SK-N-SH (cell line): ENCODE measurements around the gene KRT35. TPM values are rescaled to one million over a fixed set of nuclear protein-coding genes. Genes with fewer than 3 reads are reported as not detected.

Experiments
- CTCF ChIA-PET: fragments of 300-600, 350-600 bp; formaldehyde crosslinking; extraction: SDS; loops from one replicate; lab custom pipeline; 2021; lab: Yijun Ruan, JAX
- POLR2A ChIA-PET: fragments of 350-600 bp; sonication (Branson Sonifier 250); formaldehyde crosslinking; extraction: SDS; loops from one replicate; lab custom pipeline; 2020; ENCODE audit warnings: antibody characterized with exemption, inconsistent platforms; lab: Yijun Ruan, JAX
- DNase-seq: peaks from one replicate; pipeline ENCODE4 v3.0.0; 2012
- H2AFZ ChIP-seq: fragments of 200-600 bp; sonication (generic); 2 replicates; pipeline ENCODE4 v1.8.1; 2016; ENCODE audit warnings: antibody characterized with exemption, mild to moderate bottlenecking, low read depth
- H3F3A ChIP-seq: fragments of 200-600 bp; sonication (generic); replicated peaks from 2 replicates; pipeline ENCODE3; 2016; ENCODE audit warnings: antibody characterized with exemption, mild to moderate bottlenecking; ENCODE audit not compliant: insufficient read depth
- H3K27ac ChIP-seq, 2 experiments: fragments of 200-500 bp in 1 of 2; fragments of 200-600 bp in 1 of 2; sonication (Bioruptor generic) in 1 of 2; sonication (generic), shearing (Covaris generic) in 1 of 2; 2 replicates each; pipeline versions ENCODE4 v1.5.1 to v1.6.1; 2014 to 2016; ENCODE audit warnings: low read depth in 2 of 2, inconsistent platforms in 1 of 2, low read length in 1 of 2, mild to moderate bottlenecking in 1 of 2, mixed read lengths in 1 of 2
- H3K27me3 ChIP-seq: fragments of 200-600 bp; sonication (generic), shearing (Covaris generic); 2 replicates; pipeline ENCODE4 v1.6.1; 2016; ENCODE audit warnings: mixed run types; ENCODE audit not compliant: insufficient read depth
- H3K36me3 ChIP-seq, 2 experiments: fragments of 200-500 bp in 1 of 2; fragments of 200-600 bp in 1 of 2; sonication (Bioruptor generic) in 1 of 2; sonication (generic) in 1 of 2; replicated peaks in 1 of 2; 2 replicates each; pipeline versions ENCODE3 to v1.5.1; 2014 to 2016; ENCODE audit warnings: low read length in 1 of 2, mild to moderate bottlenecking in 1 of 2; ENCODE audit not compliant: insufficient read depth in 2 of 2, control insufficient read depth in 1 of 2
- H3K4me1 ChIP-seq, 2 experiments: fragments of 200-500 bp in 1 of 2; fragments of 200-600 bp in 1 of 2; sonication (Bioruptor generic) in 1 of 2; sonication (generic), shearing (Covaris generic) in 1 of 2; 2 replicates each; pipeline versions ENCODE4 v1.5.1 to v1.6.1; 2014 to 2016; ENCODE audit warnings: low read depth in 1 of 2, low read length in 1 of 2, mixed run types in 1 of 2; ENCODE audit not compliant: insufficient read depth in 2 of 2, control insufficient read depth in 1 of 2
- H3K4me2 ChIP-seq: fragments of 200-600 bp; sonication (generic), shearing (Covaris generic); 2 replicates; pipeline ENCODE4 v1.6.1; 2017; ENCODE audit warnings: mixed run types
- H3K4me3 ChIP-seq, 2 experiments: fragments of 200-500 bp in 1 of 2; fragments of 200-600 bp in 1 of 2; sonication (Bioruptor generic) in 1 of 2; sonication (generic), shearing (Covaris generic) in 1 of 2; 2 replicates each; pipeline versions ENCODE4 v1.5.1 to v1.8.1; 2014 to 2016; ENCODE audit warnings: low read depth in 2 of 2, inconsistent platforms in 1 of 2, low read length in 1 of 2, mild to moderate bottlenecking in 1 of 2, mixed read lengths in 1 of 2, moderate library complexity in 1 of 2
- H3K79me2 ChIP-seq: fragments of 200-600 bp; sonication (generic); 2 replicates; pipeline ENCODE4 v1.8.1; 2017; ENCODE audit warnings: mild to moderate bottlenecking; ENCODE audit not compliant: insufficient read depth
- H3K9ac ChIP-seq: fragments of 200-600 bp; sonication (generic); 2 replicates; pipeline ENCODE4 v1.6.1; 2017; ENCODE audit warnings: mixed run types
- H3K9me2 ChIP-seq: fragments of 200-600 bp; sonication (generic); 2 replicates; pipeline ENCODE4 v1.6.1; 2017; ENCODE audit warnings: mixed run types
- H3K9me3 ChIP-seq: fragments of 200-600 bp; sonication (generic); 2 replicates; pipeline ENCODE4 v1.6.1; 2017; ENCODE audit warnings: mixed run types, mild to moderate bottlenecking, moderate library complexity
- H4K20me1 ChIP-seq: fragments of 200-600 bp; sonication (generic); 2 replicates; pipeline ENCODE4 v1.6.1; 2017; ENCODE audit warnings: mild to moderate bottlenecking, mixed run types; ENCODE audit not compliant: insufficient read depth
- CTCF ChIP-seq: fragments of 200-600 bp; sonication (generic); IDR thresholded peaks from 2 replicates; pipeline ENCODE4 v1.6.1; 2017; ENCODE audit warnings: antibody characterized with exemption, mild to moderate bottlenecking, moderate library complexity
- ELF1 ChIP-seq: IDR thresholded peaks from 2 replicates; pipeline ENCODE4 v1.4.0; 2012
- FOSL2 ChIP-seq: IDR thresholded peaks from 2 replicates; pipeline ENCODE4 v1.4.0; 2012; ENCODE audit warnings: low read depth, mild to moderate bottlenecking, moderate library complexity, borderline replicate concordance
- GATA2 ChIP-seq: sonication (generic); formaldehyde crosslinking; IDR thresholded peaks from 2 replicates; pipeline ENCODE4 v1.5.0; 2020; ENCODE audit warnings: mild to moderate bottlenecking, missing genetic modification reagents
- MEF2A ChIP-seq: IDR thresholded peaks from 2 replicates; pipeline ENCODE4 v1.4.0; 2012; ENCODE audit warnings: low read depth, borderline replicate concordance
- NFIC ChIP-seq: IDR thresholded peaks from 2 replicates; pipeline ENCODE4 v1.4.0; 2012; ENCODE audit warnings: borderline replicate concordance
- RCOR1 ChIP-seq: fragments of 150-350 bp; IDR thresholded peaks from 2 replicates; pipeline ENCODE4 v1.6.1; 2017; ENCODE audit warnings: antibody characterized with exemption, low read length
- SIN3A ChIP-seq: IDR thresholded peaks from 2 replicates; pipeline ENCODE4 v1.6.1; 2012; ENCODE audit warnings: low read depth, mild to moderate bottlenecking, low read length, moderate library complexity, borderline replicate concordance
- TAF1 ChIP-seq: IDR thresholded peaks from 2 replicates; pipeline ENCODE4 v1.6.1; 2012; ENCODE audit warnings: low read depth, mild to moderate bottlenecking, low read length, moderate library complexity, borderline replicate concordance
- TEAD4 ChIP-seq: IDR thresholded peaks from 2 replicates; pipeline ENCODE4 v1.4.0; 2012; ENCODE audit warnings: mild to moderate bottlenecking, borderline replicate concordance; ENCODE audit not compliant: insufficient read depth
- WGBS: methylation state at CpG from one replicate; pipeline ENCODE4 v1.1.6; 2017; ENCODE audit warnings: low lambda C conversion rate; 5-methylcytosine and 5-hydroxymethylcytosine counted together
- polyA plus RNA-seq, 3 experiments: library from polyadenylated mRNA; depleted of rRNA; stranded (reverse); fragments of >200 nt; gene quantifications; 2 replicates each; pipeline ENCODE4 v1.2.3, GENCODE V29; 2012
- TF ChIP-seq, protein P1 (sequence below): IDR thresholded peaks from 2 replicates; pipeline ENCODE4; 2012
- TF ChIP-seq, protein P2 (sequence below): fragments of 150-350 bp; IDR thresholded peaks from 2 replicates; pipeline ENCODE4 v1.6.1; 2016; ENCODE audit warnings: mild to moderate bottlenecking, low read depth, low read length
- TF ChIP-seq, protein P3 (sequence below): IDR thresholded peaks from 2 replicates; pipeline ENCODE4 v1.6.1; 2012; ENCODE audit warnings: mild to moderate bottlenecking, low read depth, low read length, moderate library complexity

Gene KRT35
- polyA plus RNA-seq, 1 of the 3 experiments (the other 2 are of a cell fraction): not detected

GRCh38 chr17:41507315-41507880 is 26.4 kb upstream of the KRT35 start (continued):
- no peak for TF ChIP-seq CTCF
- TF ChIP-seq NFIC: no peak
- no peak for TF ChIP-seq TAF1
- TF ChIP-seq FOSL2: no peak
- no peak for TF ChIP-seq MEF2A
- TF ChIP-seq GATA2: no peak
- TF ChIP-seq, protein P1, sequence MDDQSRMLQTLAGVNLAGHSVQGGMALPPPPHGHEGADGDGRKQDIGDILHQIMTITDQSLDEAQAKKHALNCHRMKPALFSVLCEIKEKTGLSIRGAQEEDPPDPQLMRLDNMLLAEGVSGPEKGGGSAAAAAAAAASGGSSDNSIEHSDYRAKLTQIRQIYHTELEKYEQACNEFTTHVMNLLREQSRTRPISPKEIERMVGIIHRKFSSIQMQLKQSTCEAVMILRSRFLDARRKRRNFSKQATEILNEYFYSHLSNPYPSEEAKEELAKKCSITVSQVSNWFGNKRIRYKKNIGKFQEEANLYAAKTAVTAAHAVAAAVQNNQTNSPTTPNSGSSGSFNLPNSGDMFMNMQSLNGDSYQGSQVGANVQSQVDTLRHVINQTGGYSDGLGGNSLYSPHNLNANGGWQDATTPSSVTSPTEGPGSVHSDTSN: no peak
- no peak for TF ChIP-seq SIN3A
- no peak for TF ChIP-seq ELF1

DNA sequence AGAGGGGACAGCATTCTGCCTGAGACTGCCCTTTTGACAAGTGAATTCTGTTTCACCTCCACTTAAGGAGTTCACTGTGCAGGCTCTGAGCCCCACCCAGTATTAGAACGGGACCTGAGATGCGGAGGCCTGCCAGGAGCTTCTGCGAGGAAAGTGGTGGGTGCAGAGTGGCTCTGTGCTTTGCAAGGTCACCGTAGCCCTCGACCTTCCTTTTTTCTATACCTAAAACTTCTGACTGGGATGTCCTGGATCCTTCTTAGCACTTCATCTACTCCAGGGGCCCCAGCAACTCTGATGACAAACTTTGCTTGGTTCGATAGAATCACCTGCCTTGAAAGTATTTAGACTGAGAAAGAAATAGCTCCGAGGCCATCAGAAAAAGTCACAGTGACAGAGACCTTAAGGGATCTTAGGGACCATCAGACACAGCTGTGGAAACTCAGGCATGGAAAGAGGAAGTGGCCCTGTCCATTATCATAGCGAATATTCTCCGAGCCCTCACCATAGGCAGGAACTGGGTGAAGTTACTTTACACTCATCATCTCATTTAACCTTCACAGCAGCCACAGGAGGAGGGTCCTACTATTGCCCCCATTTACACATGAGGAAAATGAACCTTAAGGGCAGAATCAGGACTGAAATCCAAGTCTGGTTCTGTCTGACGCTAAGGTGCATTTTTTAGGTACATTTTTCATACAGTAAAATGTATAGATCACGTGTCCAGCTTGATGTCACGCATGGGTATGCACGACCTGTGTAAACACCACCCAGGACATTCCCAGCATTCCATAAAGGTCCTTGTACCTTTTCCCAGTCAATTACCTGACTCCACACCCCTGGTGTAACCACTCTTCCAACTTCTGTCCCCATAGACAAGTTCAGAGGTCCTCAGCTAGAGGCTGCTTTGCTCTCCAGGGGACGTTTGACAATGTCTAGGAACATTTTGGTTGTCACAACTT is 25.1 kb upstream of the KRT35 start:
- ChIA-PET POLR2A (no interaction called here), CTCF (interaction anchor here (0.6 to 6.3 kb wide), 4 partner anchors 43 to 371 kb away, joined by 3 to 48 read pairs (median 4); no protein-coding TSS in a partner anchor)
- DNase-seq: no peak
- no peak overlapping the region for H3K4me2 ChIP-seq
- no peak overlapping the region for H3K4me3 ChIP-seq
- no peak overlapping the region for H3K9ac ChIP-seq
- no peaks in the 10 kb centered on the region for H3K9me2 ChIP-seq
- H3F3A ChIP-seq: peaks cover 4% of the 10 kb centered on the region
- H3K36me3 ChIP-seq: no peaks in the 10 kb centered on the region
- 83% methylated on average over 14 of the region's 14 CpGs for WGBS
- no peaks in the 10 kb centered on the region for H3K79me2 ChIP-seq
- H4K20me1 ChIP-seq: no peaks in the 10 kb centered on the region
- no peak overlapping the region for H3K27ac ChIP-seq
- TF ChIP-seq, protein P2, sequence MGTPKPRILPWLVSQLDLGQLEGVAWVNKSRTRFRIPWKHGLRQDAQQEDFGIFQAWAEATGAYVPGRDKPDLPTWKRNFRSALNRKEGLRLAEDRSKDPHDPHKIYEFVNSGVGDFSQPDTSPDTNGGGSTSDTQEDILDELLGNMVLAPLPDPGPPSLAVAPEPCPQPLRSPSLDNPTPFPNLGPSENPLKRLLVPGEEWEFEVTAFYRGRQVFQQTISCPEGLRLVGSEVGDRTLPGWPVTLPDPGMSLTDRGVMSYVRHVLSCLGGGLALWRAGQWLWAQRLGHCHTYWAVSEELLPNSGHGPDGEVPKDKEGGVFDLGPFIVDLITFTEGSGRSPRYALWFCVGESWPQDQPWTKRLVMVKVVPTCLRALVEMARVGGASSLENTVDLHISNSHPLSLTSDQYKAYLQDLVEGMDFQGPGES: no peak
- TF ChIP-seq TEAD4: no peak
- TF ChIP-seq, protein P3, sequence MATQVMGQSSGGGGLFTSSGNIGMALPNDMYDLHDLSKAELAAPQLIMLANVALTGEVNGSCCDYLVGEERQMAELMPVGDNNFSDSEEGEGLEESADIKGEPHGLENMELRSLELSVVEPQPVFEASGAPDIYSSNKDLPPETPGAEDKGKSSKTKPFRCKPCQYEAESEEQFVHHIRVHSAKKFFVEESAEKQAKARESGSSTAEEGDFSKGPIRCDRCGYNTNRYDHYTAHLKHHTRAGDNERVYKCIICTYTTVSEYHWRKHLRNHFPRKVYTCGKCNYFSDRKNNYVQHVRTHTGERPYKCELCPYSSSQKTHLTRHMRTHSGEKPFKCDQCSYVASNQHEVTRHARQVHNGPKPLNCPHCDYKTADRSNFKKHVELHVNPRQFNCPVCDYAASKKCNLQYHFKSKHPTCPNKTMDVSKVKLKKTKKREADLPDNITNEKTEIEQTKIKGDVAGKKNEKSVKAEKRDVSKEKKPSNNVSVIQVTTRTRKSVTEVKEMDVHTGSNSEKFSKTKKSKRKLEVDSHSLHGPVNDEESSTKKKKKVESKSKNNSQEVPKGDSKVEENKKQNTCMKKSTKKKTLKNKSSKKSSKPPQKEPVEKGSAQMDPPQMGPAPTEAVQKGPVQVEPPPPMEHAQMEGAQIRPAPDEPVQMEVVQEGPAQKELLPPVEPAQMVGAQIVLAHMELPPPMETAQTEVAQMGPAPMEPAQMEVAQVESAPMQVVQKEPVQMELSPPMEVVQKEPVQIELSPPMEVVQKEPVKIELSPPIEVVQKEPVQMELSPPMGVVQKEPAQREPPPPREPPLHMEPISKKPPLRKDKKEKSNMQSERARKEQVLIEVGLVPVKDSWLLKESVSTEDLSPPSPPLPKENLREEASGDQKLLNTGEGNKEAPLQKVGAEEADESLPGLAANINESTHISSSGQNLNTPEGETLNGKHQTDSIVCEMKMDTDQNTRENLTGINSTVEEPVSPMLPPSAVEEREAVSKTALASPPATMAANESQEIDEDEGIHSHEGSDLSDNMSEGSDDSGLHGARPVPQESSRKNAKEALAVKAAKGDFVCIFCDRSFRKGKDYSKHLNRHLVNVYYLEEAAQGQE: no peak
- no peak for TF ChIP-seq MEF2A
- TF ChIP-seq RCOR1: no peak
- no peaks in the 10 kb centered on the region for H3K9me3 ChIP-seq
- peaks cover 0 to 6% of the 10 kb centered on the region in 2 experiments; a peak in 1 of 4 replicates for H3K4me1 ChIP-seq
- H3K27me3 ChIP-seq: no peaks in the 10 kb centered on the region
- no peak overlapping the region for H2AFZ ChIP-seq
